22Rv1 (cell line): ENCODE results near the gene AIRE.

ENCODE experiments used
- ZFX ChIP-seq: fragments of 450-650 bp; IDR thresholded peaks from 2 replicates; pipeline ENCODE4 v1.6.1; 2017; ENCODE audit warnings: antibody characterized with exemption, borderline replicate concordance
- TF ChIP-seq, protein P1 (sequence below): fragments of 450-650 bp; IDR thresholded peaks from 2 replicates; pipeline ENCODE4 v1.5.1; 2017; ENCODE audit warnings: mild to moderate bottlenecking

DNA sequence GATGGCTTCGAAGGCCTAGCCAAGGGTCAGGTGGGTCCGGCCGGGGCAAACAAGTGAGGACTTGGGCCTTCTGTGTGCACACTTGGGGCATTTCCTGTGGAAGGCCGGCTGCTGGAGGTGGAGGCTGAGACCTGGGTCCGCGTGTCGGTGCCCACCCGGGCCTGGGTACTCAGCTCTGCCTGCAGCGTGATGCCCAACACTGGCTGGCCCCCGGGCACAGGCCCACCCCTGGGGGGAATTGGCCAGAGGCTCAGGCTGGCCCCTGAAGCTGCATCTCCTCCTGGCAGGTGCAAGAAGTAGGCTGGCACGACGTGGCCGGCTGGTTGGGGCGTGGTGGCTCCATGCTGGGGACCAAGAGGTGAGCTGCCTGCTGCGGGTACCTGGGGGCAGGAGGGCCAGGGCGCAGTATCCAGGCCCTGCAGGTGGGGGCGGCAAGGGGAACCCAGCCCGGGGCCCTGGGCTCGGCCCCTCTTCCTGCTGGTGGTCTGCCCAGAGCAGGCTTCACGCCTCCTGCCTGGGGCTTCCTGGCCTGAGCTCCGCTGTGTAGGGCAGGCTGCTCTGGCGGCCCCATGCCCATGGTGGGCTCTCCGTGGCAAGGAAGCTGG, 36.3 kb downstream of the AIRE start:
- TF ChIP-seq, protein P1, sequence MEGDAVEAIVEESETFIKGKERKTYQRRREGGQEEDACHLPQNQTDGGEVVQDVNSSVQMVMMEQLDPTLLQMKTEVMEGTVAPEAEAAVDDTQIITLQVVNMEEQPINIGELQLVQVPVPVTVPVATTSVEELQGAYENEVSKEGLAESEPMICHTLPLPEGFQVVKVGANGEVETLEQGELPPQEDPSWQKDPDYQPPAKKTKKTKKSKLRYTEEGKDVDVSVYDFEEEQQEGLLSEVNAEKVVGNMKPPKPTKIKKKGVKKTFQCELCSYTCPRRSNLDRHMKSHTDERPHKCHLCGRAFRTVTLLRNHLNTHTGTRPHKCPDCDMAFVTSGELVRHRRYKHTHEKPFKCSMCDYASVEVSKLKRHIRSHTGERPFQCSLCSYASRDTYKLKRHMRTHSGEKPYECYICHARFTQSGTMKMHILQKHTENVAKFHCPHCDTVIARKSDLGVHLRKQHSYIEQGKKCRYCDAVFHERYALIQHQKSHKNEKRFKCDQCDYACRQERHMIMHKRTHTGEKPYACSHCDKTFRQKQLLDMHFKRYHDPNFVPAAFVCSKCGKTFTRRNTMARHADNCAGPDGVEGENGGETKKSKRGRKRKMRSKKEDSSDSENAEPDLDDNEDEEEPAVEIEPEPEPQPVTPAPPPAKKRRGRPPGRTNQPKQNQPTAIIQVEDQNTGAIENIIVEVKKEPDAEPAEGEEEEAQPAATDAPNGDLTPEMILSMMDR, result no peak
- TF ChIP-seq ZFX, result no peak
